ENCODE results near the gene KLRC4.
"Not testable (repeated sequence)": the region's sequence is repeated elsewhere in the genome, so short reads cannot be mapped to it uniquely, and the experiment has no call there.

Gene KLRC4

GRCh38 chr12:10409392-10409791 is at the start of gene KLRC4:
TSS of gene KLRC4 (minus strand) at chr12:10409757. CDS start at chr12:10409575, 182 bp downstream.
- no peak for DNase-seq

GRCh38 chr12:10457760-10458159 is 48.2 kb upstream of the KLRC4 start:
- DNase-seq = no peak

GRCh38 chr12:10456856-10457255 is 47.3 kb upstream of the KLRC4 start:
- no peak for DNase-seq

GRCh38 chr12:10455766-10456165 is 46.2 kb upstream of the KLRC4 start:
- DNase-seq = no peak

GRCh38 chr12:10454531-10454930 is 45.0 kb upstream of the KLRC4 start:
- no peak for DNase-seq

GRCh38 chr12:10453156-10453555 is 43.6 kb upstream of the KLRC4 start, which contains the start of gene KLRC1:
TSS of gene KLRC1 (minus strand) at chr12:10453377. CDS start at chr12:10451156, 2,221 bp downstream.
- no peak for DNase-seq

GRCh38 chr12:10448236-10448635 is 38.7 kb upstream of the KLRC4 start:
- DNase-seq = no peak

- not testable (repeated sequence) for DNase-seq
These were observed 36.5 kb upstream of the KLRC4 start for GRCh38 chr12:10446052-10446451.

- not testable (repeated sequence) for DNase-seq
These were observed 31.6 kb upstream of the KLRC4 start for GRCh38 chr12:10441144-10441543.

- DNase-seq = not testable (repeated sequence)
These were observed 30.2 kb upstream of the KLRC4 start for GRCh38 chr12:10439608-10440274.

- not testable (repeated sequence) for DNase-seq
These were observed 28.0 kb upstream of the KLRC4 start for GRCh38 chr12:10437601-10438000.

GRCh38 chr12:10435816-10436215 is 26.3 kb upstream of the KLRC4 start, which contains the start of gene KLRC2:
TSS of gene KLRC2 (minus strand) at chr12:10436010. CDS start at chr12:10435986, 24 bp downstream.
- DNase-seq = not testable (repeated sequence)

GRCh38 chr12:10430623-10431022 is 21.1 kb upstream of the KLRC4 start:
- not testable (repeated sequence) for DNase-seq

GRCh38 chr12:10425938-10426337 is 16.4 kb upstream of the KLRC4 start:
- DNase-seq = not testable (repeated sequence)

GRCh38 chr12:10424260-10424899 is 14.8 kb upstream of the KLRC4 start:
- not testable (repeated sequence) for DNase-seq

- not testable (repeated sequence) for DNase-seq
These were observed 12.6 kb upstream of the KLRC4 start for GRCh38 chr12:10422159-10422558.

GRCh38 chr12:10420334-10420733 is 10.8 kb upstream of the KLRC4 start, which contains the start of gene KLRC3:
TSS of gene KLRC3 (minus strand) at chr12:10420595. CDS start at chr12:10420550, 45 bp downstream.
- DNase-seq = not testable (repeated sequence)

GRCh38 chr12:10408842-10409241 is 715 bp downstream of the KLRC4 start:
- no peak for DNase-seq

GRCh38 chr12:10406725-10407124 is 2.8 kb downstream of the KLRC4 start:
- DNase-seq = no peak

GRCh38 chr12:10405294-10405693 is 4.3 kb downstream of the KLRC4 start:
- no peak for DNase-seq

GRCh38 chr12:10404798-10405197 is 4.8 kb downstream of the KLRC4 start:
- DNase-seq = no peak

- DNase-seq = no peak
These were observed 8.7 kb downstream of the KLRC4 start for GRCh38 chr12:10400829-10401228.

- no peak for DNase-seq
These were observed 11.4 kb downstream of the KLRC4 start for GRCh38 chr12:10398168-10398567.

- DNase-seq = no peak
These were observed 12.3 kb downstream of the KLRC4 start for GRCh38 chr12:10397296-10397695.
